ENCODE data around the gene NIPA2. TPM values are rescaled to one million over a fixed set of nuclear protein-coding genes. Genes with fewer than 3 reads are reported as not detected.

Gene NIPA2
- total and polyA plus RNA-seq, 3 experiments from 2014 or later = 55.4 to 112 (median 102) TPM

DNA sequence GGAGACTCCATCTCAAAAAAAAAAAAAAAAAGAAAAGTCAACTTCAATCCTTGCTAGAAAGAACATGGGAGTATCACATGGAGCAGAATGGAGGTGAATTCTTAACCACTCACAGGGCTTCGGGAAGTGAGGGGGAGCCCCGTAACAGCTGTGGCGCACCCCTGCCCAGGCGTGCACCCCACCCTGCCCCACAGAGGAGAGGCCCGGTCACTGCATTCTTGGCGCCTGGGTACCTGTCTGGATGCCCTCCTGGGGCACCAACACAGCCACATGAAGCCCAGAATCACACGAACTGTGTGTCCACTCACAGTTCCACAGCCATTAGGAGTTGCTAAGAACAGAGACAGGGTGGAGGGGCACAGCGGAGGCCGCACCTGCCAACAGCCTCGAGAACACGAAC is 51.8 kb downstream of the NIPA2 start:
- Histone ChIP-seq H3K4me1 (ENCODE audit: insufficient read depth, low read length) (no peaks in the 10 kb centered on the region), H3K36me3 (ENCODE audit: insufficient read depth, low read length) (no peaks in the 10 kb centered on the region), H3K27ac (ENCODE audit: low read depth, low read length) (no peak overlapping the region), H3K27me3 (ENCODE audit: insufficient read depth, low read length, poor library complexity, severe bottlenecking) (no peaks in the 10 kb centered on the region), H3K9me3 (ENCODE audit: low read length) (no peaks in the 10 kb centered on the region), H3K4me3 (ENCODE audit: low read length) (no peak overlapping the region)
- no peaks in the 10 kb centered on the region for H3K27me3 Mint-ChIP-seq
- ChIA-PET CTCF (no interaction called here), POLR2A (no interaction called here)
- no peaks in the 10 kb centered on the region for H3K9me3 Mint-ChIP-seq
- no peak overlapping the region for H3K4me3 Mint-ChIP-seq
- no peaks in the 10 kb centered on the region for H3K4me1 Mint-ChIP-seq
- H3K27ac Mint-ChIP-seq = no peak overlapping the region
- H3K36me3 Mint-ChIP-seq = no peaks in the 10 kb centered on the region
- DNase-seq = no peak

GRCh38 chr15:22891426-22892210 is 53.2 kb downstream of the NIPA2 start:
- CTCF ChIA-PET = no interaction called here
- no peak overlapping the region for H3K4me3 ChIP-seq (ENCODE audit: low read length)
- Mint-ChIP-seq H3K36me3 (no peaks in the 10 kb centered on the region), H3K4me1 (no peaks in the 10 kb centered on the region), H3K9me3 (no peaks in the 10 kb centered on the region), H3K27me3 (no peaks in the 10 kb centered on the region), H3K27ac (no peak overlapping the region), H3K4me3 (no peak overlapping the region)
- POLR2A ChIA-PET = no interaction called here
- H3K27me3 ChIP-seq (ENCODE audit: insufficient read depth, low read length, poor library complexity, severe bottlenecking) = no peaks in the 10 kb centered on the region
- no peaks in the 10 kb centered on the region for H3K36me3 ChIP-seq (ENCODE audit: insufficient read depth, low read length)
- no peaks in the 10 kb centered on the region for H3K9me3 ChIP-seq (ENCODE audit: low read length)
- no peak for DNase-seq
- H3K4me1 ChIP-seq (ENCODE audit: insufficient read depth, low read length) = no peaks in the 10 kb centered on the region
- H3K27ac ChIP-seq (ENCODE audit: low read depth, low read length) = no peak overlapping the region

- Histone ChIP-seq H3K36me3 (ENCODE audit: insufficient read depth, low read length) (no peaks in the 10 kb centered on the region), H3K27me3 (ENCODE audit: insufficient read depth, low read length, poor library complexity, severe bottlenecking) (no peaks in the 10 kb centered on the region), H3K27ac (ENCODE audit: low read depth, low read length) (no peak overlapping the region), H3K4me3 (ENCODE audit: low read length) (no peak overlapping the region), H3K9me3 (ENCODE audit: low read length) (no peaks in the 10 kb centered on the region), H3K4me1 (ENCODE audit: insufficient read depth, low read length) (no peaks in the 10 kb centered on the region)
- Mint-ChIP-seq H3K9me3 (no peaks in the 10 kb centered on the region), H3K4me1 (no peaks in the 10 kb centered on the region), H3K27ac (no peak overlapping the region), H3K27me3 (peaks cover 0 to 1% of the 10 kb centered on the region in 2 donors), H3K36me3 (no peaks in the 10 kb centered on the region), H3K4me3 (no peak overlapping the region)
- DNase-seq = no peak
- ChIA-PET CTCF (no interaction called here), POLR2A (no interaction called here)
Observed at GRCh38 chr15:22892333-22892732, 53.9 kb downstream of the NIPA2 start.

GRCh38 chr15:22893081-22893480 is 54.6 kb downstream of the NIPA2 start:
- Mint-ChIP-seq H3K9me3 (no peaks in the 10 kb centered on the region), H3K36me3 (no peaks in the 10 kb centered on the region), H3K27ac (no peak overlapping the region), H3K27me3 (peaks cover 0 to 1% of the 10 kb centered on the region in 2 donors), H3K4me3 (no peak overlapping the region), H3K4me1 (no peaks in the 10 kb centered on the region)
- CTCF ChIA-PET = no interaction called here
- Histone ChIP-seq H3K4me3 (ENCODE audit: low read length) (no peak overlapping the region), H3K4me1 (ENCODE audit: insufficient read depth, low read length) (no peaks in the 10 kb centered on the region), H3K36me3 (ENCODE audit: insufficient read depth, low read length) (no peaks in the 10 kb centered on the region), H3K27me3 (ENCODE audit: insufficient read depth, low read length, poor library complexity, severe bottlenecking) (no peaks in the 10 kb centered on the region), H3K9me3 (ENCODE audit: low read length) (no peaks in the 10 kb centered on the region), H3K27ac (ENCODE audit: low read depth, low read length) (no peak overlapping the region)
- DNase-seq = no peak
- POLR2A ChIA-PET = no interaction called here

DNA sequence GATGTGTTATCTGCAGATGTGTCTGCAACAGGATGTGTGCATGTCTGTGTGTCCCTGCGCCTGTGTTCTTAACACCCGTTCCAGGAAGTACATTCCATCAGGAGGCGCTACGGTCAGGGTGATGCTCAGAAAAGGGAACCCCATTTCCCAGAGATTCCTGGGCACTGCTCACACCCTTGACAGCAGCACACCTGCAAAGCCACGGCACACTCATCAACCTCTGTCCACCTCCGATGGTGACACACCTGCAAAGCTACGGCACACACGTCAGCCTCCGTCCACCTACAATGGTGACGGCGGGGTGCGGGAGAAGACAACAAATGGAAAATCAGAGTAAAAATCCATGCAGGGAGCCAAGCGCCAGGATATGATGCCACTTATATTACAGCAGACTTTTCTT is 55.4 kb downstream of the NIPA2 start:
- Histone ChIP-seq H3K36me3 (ENCODE audit: insufficient read depth, low read length) (no peaks in the 10 kb centered on the region), H3K4me1 (ENCODE audit: insufficient read depth, low read length) (no peaks in the 10 kb centered on the region), H3K27me3 (ENCODE audit: insufficient read depth, low read length, poor library complexity, severe bottlenecking) (no peaks in the 10 kb centered on the region), H3K9me3 (ENCODE audit: low read length) (no peaks in the 10 kb centered on the region), H3K4me3 (ENCODE audit: low read length) (no peak overlapping the region), H3K27ac (ENCODE audit: low read depth, low read length) (no peak overlapping the region)
- H3K27ac Mint-ChIP-seq = no peak overlapping the region
- DNase-seq = no peak
- H3K9me3 Mint-ChIP-seq = no peaks in the 10 kb centered on the region
- POLR2A ChIA-PET = no interaction called here
- no peak overlapping the region for H3K4me3 Mint-ChIP-seq
- H3K36me3 Mint-ChIP-seq = no peaks in the 10 kb centered on the region
- CTCF ChIA-PET = no interaction called here
- H3K4me1 Mint-ChIP-seq = no peaks in the 10 kb centered on the region
- peaks cover 0 to 1% of the 10 kb centered on the region in 2 donors for H3K27me3 Mint-ChIP-seq

DNA sequence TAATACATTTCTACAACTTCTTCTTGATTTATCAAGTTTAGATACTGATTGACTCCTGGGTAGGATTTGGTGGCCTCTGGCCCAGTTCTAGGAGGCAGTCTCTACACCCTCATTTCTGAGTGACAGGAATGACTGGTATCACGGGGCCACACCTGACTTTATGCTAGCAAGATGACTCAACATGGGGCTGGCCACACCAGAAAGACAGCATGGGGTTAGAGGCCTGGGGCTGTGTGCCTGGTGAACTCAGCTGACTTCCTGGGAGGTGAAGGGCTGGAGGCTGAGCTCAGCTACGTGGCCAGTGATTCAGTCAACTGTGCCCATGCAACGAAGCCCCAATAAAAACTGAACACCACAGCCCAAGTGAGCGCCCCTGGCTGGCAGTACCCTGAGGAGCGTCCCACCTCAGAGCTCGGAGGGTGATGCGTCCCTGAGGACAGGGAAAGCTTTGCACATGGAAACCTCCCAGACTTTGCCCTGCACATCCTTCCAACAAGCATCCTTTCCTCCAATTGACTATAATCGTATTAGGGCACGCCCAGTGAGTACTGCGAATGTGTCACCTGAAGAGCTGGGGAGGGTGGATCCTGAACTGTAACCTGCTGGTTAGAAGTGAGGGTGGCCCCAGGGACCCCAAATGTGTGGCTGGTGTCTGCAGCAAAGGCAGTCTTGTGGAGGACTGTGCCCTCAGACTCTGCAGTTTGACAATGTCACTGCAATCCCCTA is 57.2 kb downstream of the NIPA2 start:
- POLR2A ChIA-PET = no interaction called here
- Histone ChIP-seq H3K9me3 (ENCODE audit: low read length) (no peaks in the 10 kb centered on the region), H3K27ac (ENCODE audit: low read depth, low read length) (no peak overlapping the region), H3K36me3 (ENCODE audit: insufficient read depth, low read length) (no peaks in the 10 kb centered on the region), H3K4me1 (ENCODE audit: insufficient read depth, low read length) (no peaks in the 10 kb centered on the region), H3K27me3 (ENCODE audit: insufficient read depth, low read length, poor library complexity, severe bottlenecking) (no peaks in the 10 kb centered on the region), H3K4me3 (ENCODE audit: low read length) (no peak overlapping the region)
- Mint-ChIP-seq H3K27me3 (peaks cover 0 to 1% of the 10 kb centered on the region in 2 donors), H3K4me3 (no peak overlapping the region), H3K27ac (no peak overlapping the region), H3K4me1 (no peaks in the 10 kb centered on the region), H3K9me3 (no peaks in the 10 kb centered on the region), H3K36me3 (peaks cover 0 to 3% (median 0%) of the 10 kb centered on the region in 3 donors)
- DNase-seq = no peak
- CTCF ChIA-PET = no interaction called here

DNA sequence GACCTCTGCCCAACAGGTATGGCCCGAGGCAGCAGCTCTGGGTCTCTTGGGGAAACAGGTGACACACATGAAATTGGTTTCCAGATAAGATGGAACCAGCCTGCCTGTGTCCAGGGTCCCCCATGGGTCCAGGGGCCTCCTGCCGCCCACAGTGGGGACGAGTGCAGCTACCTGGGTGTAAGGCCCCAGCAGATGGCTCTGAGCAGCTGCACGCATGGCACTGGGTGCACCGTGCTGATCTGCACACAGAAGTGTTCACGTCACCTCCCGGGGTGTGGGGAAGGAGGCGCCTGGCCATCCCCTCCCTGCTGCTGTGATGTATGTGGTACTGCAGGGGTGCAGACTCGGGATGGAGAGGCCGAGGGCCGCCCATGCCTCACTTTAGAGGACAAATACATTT is 63.6 kb downstream of the NIPA2 start:
- peaks cover 0 to 3% (median 0%) of the 10 kb centered on the region in 3 donors for H3K36me3 Mint-ChIP-seq
- no peaks in the 10 kb centered on the region for H3K27me3 ChIP-seq (ENCODE audit: insufficient read depth, low read length, poor library complexity, severe bottlenecking)
- no peak overlapping the region for H3K27ac Mint-ChIP-seq
- POLR2A ChIA-PET = no interaction called here
- H3K9me3 ChIP-seq (ENCODE audit: low read length) = no peaks in the 10 kb centered on the region
- H3K9me3 Mint-ChIP-seq = no peaks in the 10 kb centered on the region
- no peaks in the 10 kb centered on the region for H3K4me1 ChIP-seq (ENCODE audit: insufficient read depth, low read length)
- H3K4me1 Mint-ChIP-seq = no peaks in the 10 kb centered on the region
- DNase-seq = no peak
- H3K4me3 Mint-ChIP-seq = no peak overlapping the region
- H3K27ac ChIP-seq (ENCODE audit: low read depth, low read length) = no peak overlapping the region
- H3K4me3 ChIP-seq (ENCODE audit: low read length) = no peak overlapping the region
- H3K36me3 ChIP-seq (ENCODE audit: insufficient read depth, low read length) = no peaks in the 10 kb centered on the region
- CTCF ChIA-PET = no interaction called here
- peaks cover 0 to under 1% of the 10 kb centered on the region in 2 donors for H3K27me3 Mint-ChIP-seq

DNA sequence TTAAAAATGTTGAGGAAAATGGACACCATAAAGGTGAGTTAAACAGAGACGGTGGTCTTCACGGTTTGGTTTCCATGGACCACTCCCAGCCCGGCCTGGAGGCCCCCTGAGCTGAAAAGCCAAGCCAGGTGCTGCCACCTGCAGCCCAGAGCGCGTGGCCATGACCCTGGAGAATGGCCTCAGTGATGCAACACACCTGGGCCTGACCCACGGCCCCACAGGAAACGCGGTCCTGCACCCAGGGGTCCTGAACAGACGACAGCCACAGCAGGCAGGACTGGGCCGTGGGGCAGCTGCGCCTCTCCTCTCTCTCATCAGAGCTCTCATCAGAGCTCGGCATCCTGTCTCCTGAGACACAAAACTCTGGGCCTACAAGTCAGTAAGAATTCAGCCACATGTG is 64.1 kb downstream of the NIPA2 start:
- H3K36me3 Mint-ChIP-seq = peaks cover 0 to 3% (median 0%) of the 10 kb centered on the region in 3 donors
- H3K4me1 Mint-ChIP-seq = no peaks in the 10 kb centered on the region
- H3K27ac Mint-ChIP-seq = no peak overlapping the region
- no peaks in the 10 kb centered on the region for H3K9me3 Mint-ChIP-seq
- no peaks in the 10 kb centered on the region for H3K27me3 Mint-ChIP-seq
- DNase-seq = no peak
- CTCF ChIA-PET = no interaction called here
- H3K27me3 ChIP-seq (ENCODE audit: insufficient read depth, low read length, poor library complexity, severe bottlenecking) = no peaks in the 10 kb centered on the region
- H3K9me3 ChIP-seq (ENCODE audit: low read length) = no peaks in the 10 kb centered on the region
- POLR2A ChIA-PET = no interaction called here
- no peak overlapping the region for H3K4me3 Mint-ChIP-seq
- no peak overlapping the region for H3K4me3 ChIP-seq (ENCODE audit: low read length)
- H3K36me3 ChIP-seq (ENCODE audit: insufficient read depth, low read length) = no peaks in the 10 kb centered on the region
- H3K4me1 ChIP-seq (ENCODE audit: insufficient read depth, low read length) = no peaks in the 10 kb centered on the region
- H3K27ac ChIP-seq (ENCODE audit: low read depth, low read length) = no peak overlapping the region

Data from CD8-positive, alpha-beta memory T cell (primary cell).